CD4-positive, alpha-beta memory T cell (primary cell): Measurements from ENCODE around the gene ATG10. TPM values are rescaled to one million over a fixed set of nuclear protein-coding genes. Genes with fewer than 3 reads are reported as not detected.
"Not testable (repeated sequence)": the region's sequence is repeated elsewhere in the genome, so short reads cannot be mapped to it uniquely, and the experiment has no call there.

Experiments
- CTCF ChIA-PET: fragments of 350-600 bp; sonication (Branson Sonifier 250); formaldehyde crosslinking; loops from one replicate; lab custom pipeline; 2021; ENCODE audit warnings: inconsistent platforms; ENCODE audit not compliant: partially characterized antibody; lab: Charles Lee
- POLR2A ChIA-PET: fragments of 350-600 bp; sonication (Branson Sonifier 250); formaldehyde crosslinking; loops from one replicate; lab custom pipeline; 2021; ENCODE audit not compliant: partially characterized antibody; lab: Charles Lee
- DNase-seq, 5 donors: peaks; one replicate each; pipeline versions ENCODE4 v3.0.0 to v3.0.0-alpha.2; 2020 to 2022; ENCODE audit warnings: mixed read lengths in 1 of 5
- H3K27ac ChIP-seq: one replicate; pipeline ENCODE4 v1.7.0; 2013; ENCODE audit warnings: low read depth, low read length
- H3K27me3 ChIP-seq: 2 replicates; pipeline ENCODE4 v1.7.0; 2013; ENCODE audit warnings: mild to moderate bottlenecking, low read length, moderate library complexity; ENCODE audit not compliant: insufficient read depth
- H3K36me3 ChIP-seq: 2 replicates; pipeline ENCODE4 v1.7.0; 2013; ENCODE audit warnings: mild to moderate bottlenecking, low read length, moderate library complexity; ENCODE audit not compliant: insufficient read depth
- H3K4me1 ChIP-seq: 2 replicates; pipeline ENCODE4 v1.7.0; 2013; ENCODE audit warnings: mild to moderate bottlenecking, low read length, moderate library complexity; ENCODE audit not compliant: insufficient read depth
- H3K4me3 ChIP-seq, 2 donors: one replicate each; pipeline ENCODE4 v1.7.0; 2013; ENCODE audit warnings: low read length in 2 of 2, mild to moderate bottlenecking in 1 of 2
- H3K9me3 ChIP-seq, 2 donors: one replicate each; pipeline ENCODE4 v1.7.0; 2013; ENCODE audit warnings: low read length in 2 of 2, control low read depth in 1 of 2; ENCODE audit not compliant: control insufficient read depth in 1 of 2
- H3K27ac Mint-ChIP-seq, 7 donors: one replicate each; pipeline ENCODE4 v1.8.0; 2020 to 2021; ENCODE audit warnings: mixed read lengths in 7 of 7, mild to moderate bottlenecking in 6 of 7, inconsistent platforms in 3 of 7, moderate library complexity in 3 of 7
- H3K27me3 Mint-ChIP-seq, 2 donors: one replicate each; pipeline ENCODE4 v1.8.0; 2020 to 2021; ENCODE audit warnings: mixed read lengths in 2 of 2
- H3K36me3 Mint-ChIP-seq, 2 donors: one replicate each; pipeline ENCODE4 v1.8.0; 2020 to 2021; ENCODE audit warnings: mixed read lengths in 2 of 2, inconsistent platforms in 1 of 2, mild to moderate bottlenecking in 1 of 2
- H3K4me1 Mint-ChIP-seq, 4 donors: one replicate each; pipeline ENCODE4 v1.8.0; 2020 to 2021; ENCODE audit warnings: mixed read lengths in 4 of 4, mild to moderate bottlenecking in 1 of 4
- H3K4me3 Mint-ChIP-seq, 8 donors: one replicate each; pipeline ENCODE4 v1.8.0; 2020 to 2021; ENCODE audit warnings: mixed read lengths in 8 of 8, mild to moderate bottlenecking in 7 of 8, moderate library complexity in 6 of 8, inconsistent platforms in 3 of 8
- H3K9me3 Mint-ChIP-seq, 8 donors: one replicate each; pipeline ENCODE4 v1.8.0; 2020 to 2021; ENCODE audit warnings: mixed read lengths in 8 of 8, mild to moderate bottlenecking in 5 of 8, inconsistent platforms in 3 of 8, moderate library complexity in 1 of 8
- intact Hi-C: fragments of 100-400 bp; cut with micrococcal nuclease; formaldehyde crosslinking; loops from one replicate; pipeline ENCODE4 v1.15.1; 2023
- polyA plus RNA-seq, 2 donors: library from polyadenylated mRNA; unstranded; fragments of 300-500 nt; fragmentation: Illumina TruSeq; gene quantifications; one replicate each; pipeline ENCODE4 v1.2.3, GENCODE V29; 2021
- total RNA-seq, 2 experiments: library from RNA; stranded (reverse); gene quantifications; one replicate each; pipeline ENCODE4 v1.2.3, GENCODE V29; 2021

Gene ATG10
- total and polyA plus RNA-seq, 4 experiments from 2014 or later, result 7.3 to 10.5 (median 7.7) TPM

DNA sequence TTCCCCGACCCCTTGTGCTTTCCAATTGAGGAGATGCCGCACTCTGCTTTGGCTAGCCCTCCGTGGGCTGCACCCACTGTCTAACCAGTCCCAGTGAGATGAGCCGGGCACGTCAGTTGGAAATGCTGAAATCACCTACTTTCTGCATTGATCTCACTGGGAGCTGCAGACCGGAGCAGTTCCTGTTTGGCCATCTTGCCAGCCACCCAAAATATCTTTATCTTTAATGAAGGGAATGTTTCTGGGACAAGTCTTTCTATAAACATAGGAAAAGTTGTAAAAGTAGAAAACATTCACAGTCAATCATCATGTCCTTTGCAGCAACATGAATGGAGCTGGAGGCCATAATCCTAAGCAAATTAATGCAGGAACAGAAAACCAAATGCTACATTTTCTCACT, 158.8 kb downstream of the ATG10 start:
- Histone ChIP-seq H3K9me3 (no peaks in the 10 kb centered on the region), H3K36me3 (no peaks in the 10 kb centered on the region), H3K4me3 (no peak overlapping the region), H3K27ac (no peak overlapping the region), H3K27me3 (no peaks in the 10 kb centered on the region), H3K4me1 (no peaks in the 10 kb centered on the region)
- Mint-ChIP-seq H3K36me3 (peaks cover 40 to 41% of the 10 kb centered on the region in 2 donors), H3K4me3 (no peak overlapping the region), H3K4me1 (peaks cover 0 to 4% (median 0%) of the 10 kb centered on the region in 4 donors), H3K27me3 (no peaks in the 10 kb centered on the region), H3K9me3 (peaks cover 11 to 46% (median 38%) of the 10 kb centered on the region in 8 donors), H3K27ac (no peak overlapping the region)
- POLR2A ChIA-PET, result no interaction called here
- CTCF ChIA-PET, result no interaction called here
- DNase-seq, result no peak
- intact Hi-C loops, result no loop called here

DNA sequence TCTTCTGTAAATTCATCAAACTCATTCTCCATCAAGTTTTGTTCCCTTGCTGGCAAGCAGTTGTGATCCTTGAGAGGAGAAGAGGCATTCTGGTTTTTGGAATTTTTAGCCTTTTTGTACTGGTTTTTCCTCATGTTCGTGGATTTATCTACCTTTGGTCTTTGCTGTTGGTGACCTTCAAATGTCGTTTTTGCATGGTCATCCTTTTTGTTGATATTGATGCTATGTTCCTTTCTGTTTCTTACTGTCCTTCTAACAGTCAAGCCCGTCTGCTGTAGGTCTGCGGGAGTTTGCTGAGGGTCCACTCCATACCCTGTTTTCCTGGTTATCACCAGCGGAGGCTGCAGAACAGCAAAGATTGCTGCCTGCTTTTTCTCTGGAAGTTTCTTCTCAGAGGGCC, 165.4 kb downstream of the ATG10 start:
- H3K9me3 ChIP-seq, result no peaks in the 10 kb centered on the region
- no peak overlapping the region for H3K27ac ChIP-seq
- H3K4me1 Mint-ChIP-seq, result peaks cover 0 to 4% (median 1%) of the 10 kb centered on the region in 4 donors
- H3K9me3 Mint-ChIP-seq, result peaks cover 12 to 35% (median 28%) of the 10 kb centered on the region in 8 donors
- H3K27me3 ChIP-seq, result no peaks in the 10 kb centered on the region
- H3K4me3 ChIP-seq, result no peak overlapping the region
- no peak overlapping the region for H3K27ac Mint-ChIP-seq
- no peak overlapping the region for H3K4me3 Mint-ChIP-seq
- POLR2A ChIA-PET, result no interaction called here
- no peaks in the 10 kb centered on the region for H3K4me1 ChIP-seq
- H3K27me3 Mint-ChIP-seq, result no peaks in the 10 kb centered on the region
- CTCF ChIA-PET, result interaction anchor here (1.2 kb wide), 1 partner anchor 16 kb away, joined by 3 read pairs; no protein-coding TSS in a partner anchor
- intact Hi-C loops, result no loop called here
- DNase-seq, result no peak
- peaks cover 31 to 33% of the 10 kb centered on the region in 2 donors for H3K36me3 Mint-ChIP-seq
- no peaks in the 10 kb centered on the region for H3K36me3 ChIP-seq

DNA sequence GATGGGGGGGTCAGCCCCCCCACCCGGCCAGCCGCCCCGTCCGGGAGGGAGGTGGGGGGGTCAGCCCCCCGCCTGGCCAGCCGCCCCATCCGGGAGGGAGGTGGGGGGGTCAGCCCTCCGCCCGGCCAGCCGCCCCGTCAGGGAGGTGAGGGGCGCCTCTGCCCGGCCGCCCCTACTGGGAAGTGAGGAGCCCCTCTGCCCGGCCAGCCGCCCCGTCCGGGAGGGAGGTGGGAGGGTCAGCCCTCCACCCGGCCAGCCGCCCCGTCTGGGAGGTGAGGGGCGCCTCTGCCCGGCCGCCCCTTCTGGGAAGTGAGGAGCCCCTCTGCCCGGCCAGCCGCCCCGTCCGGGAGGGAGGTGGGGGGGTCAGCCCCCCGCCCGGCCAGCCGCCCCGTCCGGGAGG, 168.0 kb downstream of the ATG10 start:
- H3K27ac Mint-ChIP-seq, H3K27me3 ChIP-seq, intact Hi-C loops, H3K4me3 Mint-ChIP-seq, H3K27ac ChIP-seq, H3K4me1 ChIP-seq, H3K4me1 Mint-ChIP-seq, DNase-seq, H3K36me3 ChIP-seq, H3K4me3 ChIP-seq, H3K9me3 ChIP-seq, POLR2A ChIA-PET, CTCF ChIA-PET, H3K27me3 Mint-ChIP-seq: not testable (repeated sequence)
- Mint-ChIP-seq H3K9me3 (peaks cover 9 to 26% (median 22%) of the 10 kb centered on the region in 8 donors), H3K36me3 (peaks cover 25 to 33% of the 10 kb centered on the region in 2 donors)

DNA sequence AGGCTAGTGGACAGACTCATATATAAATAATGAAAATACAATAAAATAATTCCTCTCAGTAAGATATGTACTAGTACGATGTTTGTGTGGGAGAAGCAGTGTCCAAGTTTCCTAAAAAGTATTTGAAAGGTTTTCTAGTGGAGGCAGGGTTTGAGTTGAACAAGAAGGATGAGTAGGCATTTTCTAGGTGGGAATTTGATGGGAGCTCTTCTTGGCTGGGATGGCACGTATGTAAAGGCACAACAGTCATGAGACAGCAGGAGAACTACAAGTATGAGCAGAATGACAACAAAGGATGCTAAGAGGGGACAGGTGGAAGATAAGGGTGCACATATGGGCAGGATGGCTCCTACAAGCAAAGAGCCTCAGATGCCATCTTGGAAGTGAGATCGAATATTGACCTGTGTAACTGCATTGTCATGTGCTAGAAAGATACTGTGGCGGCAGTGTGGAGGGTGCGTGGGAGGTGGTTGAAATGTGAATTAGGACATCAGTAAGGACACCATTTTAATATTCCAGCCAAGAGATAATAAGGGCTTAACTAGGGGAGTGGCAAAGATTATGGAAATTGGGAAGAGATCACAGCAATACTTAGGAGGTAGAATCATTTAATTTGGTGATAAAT, 170.5 kb downstream of the ATG10 start:
- Histone ChIP-seq H3K4me3 (no peak overlapping the region), H3K36me3 (no peaks in the 10 kb centered on the region), H3K9me3 (no peaks in the 10 kb centered on the region), H3K27ac (no peak overlapping the region), H3K27me3 (no peaks in the 10 kb centered on the region), H3K4me1 (no peaks in the 10 kb centered on the region)
- H3K27me3 Mint-ChIP-seq, result no peaks in the 10 kb centered on the region
- no peak overlapping the region for H3K4me3 Mint-ChIP-seq
- H3K36me3 Mint-ChIP-seq, result peaks cover 3 to 10% of the 10 kb centered on the region in 2 donors
- no peaks in the 10 kb centered on the region for H3K4me1 Mint-ChIP-seq
- intact Hi-C loops, result no loop called here
- peaks cover under 1 to 7% (median 3%) of the 10 kb centered on the region in 8 donors for H3K9me3 Mint-ChIP-seq
- CTCF ChIA-PET, result no interaction called here
- peak overlapping the region in 1 of 7 donors; percentile 13 for H3K27ac Mint-ChIP-seq
- no peak for DNase-seq
- POLR2A ChIA-PET, result no interaction called here

DNA sequence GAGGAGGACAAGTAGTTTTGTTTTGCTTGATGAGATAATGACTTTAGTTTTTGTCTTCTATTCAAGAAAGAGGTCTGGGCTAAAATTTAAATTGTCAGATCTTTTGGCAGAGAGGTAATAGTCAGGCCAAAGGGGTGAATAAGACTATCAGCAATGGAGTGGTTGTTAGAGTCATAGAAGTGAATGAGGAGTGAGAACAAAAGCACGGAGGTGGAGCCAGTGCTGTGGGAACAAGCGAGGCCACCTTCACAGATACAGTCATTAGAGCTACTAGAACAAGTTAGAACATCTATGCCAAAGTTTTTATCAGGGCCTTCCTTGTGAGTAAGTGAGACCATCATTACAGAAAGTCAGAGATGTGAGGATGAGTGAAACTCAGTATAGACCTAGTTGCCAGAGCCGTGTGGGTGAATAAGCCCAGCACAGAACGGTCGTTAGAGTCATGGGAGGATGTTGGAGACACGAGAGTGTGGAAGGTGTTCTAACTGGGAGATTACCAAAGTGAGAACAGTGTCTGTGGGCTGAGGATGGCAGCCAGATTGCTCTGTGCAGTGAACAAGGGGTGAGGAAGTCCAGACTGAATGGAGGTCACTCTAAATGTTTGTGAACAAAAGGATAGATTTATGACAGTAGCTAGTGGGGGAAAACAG, 171.2 kb downstream of the ATG10 start:
- no peak overlapping the region for H3K27ac Mint-ChIP-seq
- H3K9me3 ChIP-seq, result no peaks in the 10 kb centered on the region
- no peak overlapping the region for H3K4me3 Mint-ChIP-seq
- no peaks in the 10 kb centered on the region for H3K27me3 ChIP-seq
- no peak overlapping the region for H3K27ac ChIP-seq
- ChIA-PET CTCF (no interaction called here), POLR2A (no interaction called here)
- intact Hi-C loops, result no loop called here
- H3K36me3 Mint-ChIP-seq, result peaks cover 1 to 13% of the 10 kb centered on the region in 2 donors
- H3K4me1 ChIP-seq, result no peaks in the 10 kb centered on the region
- no peaks in the 10 kb centered on the region for H3K4me1 Mint-ChIP-seq
- H3K4me3 ChIP-seq, result no peak overlapping the region
- H3K27me3 Mint-ChIP-seq, result no peaks in the 10 kb centered on the region
- no peaks in the 10 kb centered on the region for H3K36me3 ChIP-seq
- DNase-seq, result no peak
- H3K9me3 Mint-ChIP-seq, result peaks cover 0 to 7% (median 3%) of the 10 kb centered on the region in 8 donors

DNA sequence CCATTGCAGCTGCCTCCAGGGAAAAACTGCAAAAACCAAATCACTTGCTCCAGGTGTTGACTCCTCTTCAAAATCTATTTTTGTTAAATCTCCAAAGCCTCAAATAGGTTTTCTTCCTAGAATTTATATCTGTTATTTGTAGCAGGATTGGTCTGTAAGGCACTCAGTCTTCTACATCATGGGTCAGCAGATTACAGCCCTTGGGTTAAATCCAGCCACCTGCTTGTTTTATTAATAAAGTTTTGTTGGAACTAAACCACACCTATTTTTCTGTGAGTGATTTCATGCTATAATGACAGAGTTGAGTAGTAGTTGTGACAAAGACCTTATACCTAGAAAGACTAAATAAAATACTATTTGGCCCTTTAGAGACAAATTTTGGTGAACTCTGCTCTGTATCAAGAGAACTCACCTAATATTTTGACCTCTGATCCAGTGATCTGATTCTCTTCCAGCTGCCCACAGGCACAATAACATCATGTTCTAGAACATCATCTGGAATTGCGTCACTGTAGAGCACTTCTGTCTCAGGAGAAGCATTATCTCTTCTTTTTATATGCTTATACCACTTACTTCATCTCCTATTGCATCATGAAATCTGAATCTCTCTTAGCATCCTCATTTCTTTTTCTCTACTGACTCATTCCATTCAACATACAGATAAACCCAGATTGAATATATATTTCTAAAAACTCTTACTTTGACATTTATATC, 176.2 kb downstream of the ATG10 start:
- Histone ChIP-seq H3K27ac (no peak overlapping the region), H3K36me3 (no peaks in the 10 kb centered on the region), H3K4me1 (no peaks in the 10 kb centered on the region), H3K4me3 (no peak overlapping the region), H3K27me3 (no peaks in the 10 kb centered on the region), H3K9me3 (no peaks in the 10 kb centered on the region)
- Mint-ChIP-seq H3K27me3 (no peaks in the 10 kb centered on the region), H3K9me3 (peaks cover 0 to 7% (median 3%) of the 10 kb centered on the region in 8 donors), H3K27ac (peak overlapping the region in 1 of 7 donors; percentile 8), H3K36me3 (peaks cover 0 to 10% of the 10 kb centered on the region in 2 donors), H3K4me3 (no peak overlapping the region), H3K4me1 (no peaks in the 10 kb centered on the region)
- POLR2A ChIA-PET, result no interaction called here
- intact Hi-C loops, result no loop called here
- CTCF ChIA-PET, result interaction anchor here (0.6 kb wide), 1 partner anchor 168 kb away, joined by 3 read pairs; no protein-coding TSS in a partner anchor
- no peak for DNase-seq

DNA sequence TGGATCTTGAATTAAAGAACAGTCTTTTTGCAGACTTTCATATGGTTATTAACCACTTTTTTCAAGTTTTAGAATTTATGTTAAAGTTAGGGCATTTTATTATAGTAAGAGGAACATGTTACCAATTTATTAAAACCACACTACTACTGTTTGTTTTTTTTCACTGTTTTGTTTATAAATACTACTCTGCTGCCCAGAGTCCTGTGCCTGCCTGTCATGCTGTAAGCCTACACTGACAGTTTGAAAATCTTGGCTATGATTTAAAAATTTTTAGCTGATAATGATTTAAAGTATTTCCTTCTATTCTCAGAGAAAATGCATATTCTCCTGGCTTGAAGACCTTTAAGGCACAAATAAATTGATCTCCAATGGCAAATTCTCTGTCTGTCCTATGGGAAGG, 177.6 kb downstream of the ATG10 start:
- H3K36me3 ChIP-seq, result no peaks in the 10 kb centered on the region
- H3K4me1 ChIP-seq, result no peaks in the 10 kb centered on the region
- Mint-ChIP-seq H3K4me3 (no peak overlapping the region), H3K4me1 (no peaks in the 10 kb centered on the region), H3K27ac (no peak overlapping the region), H3K36me3 (peaks cover 0 to 5% of the 10 kb centered on the region in 2 donors), H3K27me3 (no peaks in the 10 kb centered on the region), H3K9me3 (peaks cover 0 to 2% (median 0%) of the 10 kb centered on the region in 8 donors)
- intact Hi-C loops, result no loop called here
- H3K4me3 ChIP-seq, result no peak overlapping the region
- no peaks in the 10 kb centered on the region for H3K9me3 ChIP-seq
- no peak for DNase-seq
- H3K27me3 ChIP-seq, result no peaks in the 10 kb centered on the region
- ChIA-PET POLR2A (no interaction called here), CTCF (interaction anchor here (0.5 kb wide), 1 partner anchor 1847 kb away, joined by 4 read pairs; no protein-coding TSS in a partner anchor)
- H3K27ac ChIP-seq, result no peak overlapping the region
